Measurements from ENCODE around the gene NF1.

GRCh38 chr17:31254654-31255053 lies 159.9 kb downstream of the NF1 start:
- TF ChIP-seq POLR2A (IDR thresholded peaks at IDR 0.05) (no peak), CTCF (IDR thresholded peaks at IDR 0.05) (no peak), POLR2AphosphoS5 (IDR thresholded peaks at IDR 0.05) (no peak)
